RWPE1 (cell line): ENCODE results near the gene DCTN4.
"Not testable (repeated sequence)": the region's sequence is repeated elsewhere in the genome, so short reads cannot be mapped to it uniquely, and the experiment has no call there.

ENCODE experiments used
- CTCF ChIA-PET: fragments of 350-600 bp; sonication (Branson Sonifier 250); formaldehyde crosslinking; extraction: SDS; loops from one replicate; lab custom pipeline; 2021; lab: Yijun Ruan, JAX
- POLR2A ChIA-PET: fragments of 400-600 bp; formaldehyde crosslinking; extraction: SDS; loops from one replicate; lab custom pipeline; 2020; ENCODE audit warnings: antibody characterized with exemption; ENCODE audit not compliant: low non-redundant PET; lab: Yijun Ruan, JAX
- DNase-seq: peaks from one replicate; pipeline ENCODE4 v3.0.0; 2012; ENCODE audit warnings: low spot score
- H3K27ac ChIP-seq: fragments of 450-650 bp; 2 replicates; pipeline ENCODE4 v1.5.1; 2017
- TF ChIP-seq, protein P1 (sequence below): fragments of 450-650 bp; conservative IDR thresholded peaks from 2 replicates; pipeline ENCODE4 v1.5.1; 2017; ENCODE audit warnings: low read depth, mild to moderate bottlenecking

Gene DCTN4

GRCh38 chr5:150751096-150751891 lies 7.5 kb downstream of the DCTN4 start:
- no peak overlapping the region for H3K27ac ChIP-seq
- ChIA-PET POLR2A (no interaction called here), CTCF (interaction anchor here (0.6 to 1.0 kb wide), 3 partner anchors 10 to 292 kb away, joined by 3 to 6 read pairs (median 4); no protein-coding TSS in a partner anchor)
- TF ChIP-seq, protein P1, sequence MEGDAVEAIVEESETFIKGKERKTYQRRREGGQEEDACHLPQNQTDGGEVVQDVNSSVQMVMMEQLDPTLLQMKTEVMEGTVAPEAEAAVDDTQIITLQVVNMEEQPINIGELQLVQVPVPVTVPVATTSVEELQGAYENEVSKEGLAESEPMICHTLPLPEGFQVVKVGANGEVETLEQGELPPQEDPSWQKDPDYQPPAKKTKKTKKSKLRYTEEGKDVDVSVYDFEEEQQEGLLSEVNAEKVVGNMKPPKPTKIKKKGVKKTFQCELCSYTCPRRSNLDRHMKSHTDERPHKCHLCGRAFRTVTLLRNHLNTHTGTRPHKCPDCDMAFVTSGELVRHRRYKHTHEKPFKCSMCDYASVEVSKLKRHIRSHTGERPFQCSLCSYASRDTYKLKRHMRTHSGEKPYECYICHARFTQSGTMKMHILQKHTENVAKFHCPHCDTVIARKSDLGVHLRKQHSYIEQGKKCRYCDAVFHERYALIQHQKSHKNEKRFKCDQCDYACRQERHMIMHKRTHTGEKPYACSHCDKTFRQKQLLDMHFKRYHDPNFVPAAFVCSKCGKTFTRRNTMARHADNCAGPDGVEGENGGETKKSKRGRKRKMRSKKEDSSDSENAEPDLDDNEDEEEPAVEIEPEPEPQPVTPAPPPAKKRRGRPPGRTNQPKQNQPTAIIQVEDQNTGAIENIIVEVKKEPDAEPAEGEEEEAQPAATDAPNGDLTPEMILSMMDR, result no peak
- DNase-seq, result no peak

DNA sequence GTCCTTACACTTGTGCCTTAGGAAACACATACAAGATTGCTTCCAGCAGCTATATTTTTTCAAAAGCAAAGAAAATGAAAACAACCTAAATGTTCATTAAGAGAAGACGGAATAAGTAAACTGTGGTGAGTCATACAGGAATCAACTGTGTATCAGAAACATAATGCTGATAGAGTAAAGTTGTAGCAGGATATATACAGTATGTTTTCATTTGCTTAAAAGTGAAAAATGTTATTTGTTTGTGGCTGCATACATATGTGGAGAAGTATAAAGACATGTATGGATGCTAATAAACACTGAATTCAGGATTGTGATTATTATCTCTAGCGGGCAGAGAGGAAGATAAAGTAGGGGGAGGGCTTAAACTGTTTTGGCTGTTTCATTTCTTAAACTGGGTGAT lies 8.3 kb downstream of the DCTN4 start:
- no peak for DNase-seq
- H3K27ac ChIP-seq, result no peak overlapping the region
- ChIA-PET CTCF (interaction anchor here (1.0 kb wide), 1 partner anchor 19 kb away, joined by 3 read pairs; no protein-coding TSS in a partner anchor), POLR2A (no interaction called here)
- TF ChIP-seq, protein P1, result no peak

- CTCF ChIA-PET, DNase-seq, POLR2A ChIA-PET: not testable (repeated sequence)
These were observed 15.7 kb downstream of the DCTN4 start for GRCh38 chr5:150743142-150743488.

DNA sequence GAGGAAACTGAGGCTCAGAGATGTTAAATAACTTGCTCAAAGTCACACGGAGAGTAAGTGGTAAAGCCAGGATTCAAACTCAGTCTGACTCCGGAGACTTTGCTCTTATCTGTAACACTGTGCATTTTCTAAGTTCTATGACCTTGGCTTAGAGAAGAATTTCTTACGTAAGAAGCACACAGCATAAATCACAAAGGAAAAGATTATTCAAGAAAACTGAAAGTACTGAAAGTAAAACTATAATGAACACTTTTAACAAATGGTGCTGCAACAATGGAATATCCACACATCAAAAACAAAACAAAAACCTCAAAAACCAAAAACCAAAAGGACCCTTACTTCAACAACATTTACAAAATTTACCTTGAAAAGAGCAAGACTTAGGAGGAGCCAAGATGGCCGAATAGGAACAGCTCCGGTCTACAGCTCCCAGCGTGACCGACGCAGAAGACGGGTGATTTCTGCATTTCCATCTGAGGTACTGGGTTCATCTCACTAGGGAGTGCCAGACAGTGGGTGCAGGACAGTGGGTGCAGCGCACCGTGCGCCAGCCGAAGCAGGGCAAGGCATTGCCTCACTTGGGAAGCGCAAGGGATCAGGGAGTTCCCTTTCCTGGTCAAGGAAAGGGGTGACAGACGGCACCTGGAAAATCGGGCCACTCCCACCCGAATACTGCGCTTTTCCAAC lies 16.2 kb downstream of the DCTN4 start:
- peak overlapping the region; percentile 25; the same call in 1 of the 2 replicates for H3K27ac ChIP-seq
- CTCF ChIA-PET, POLR2A ChIA-PET, DNase-seq: not testable (repeated sequence)

More at GRCh38 chr5:150743142-150743488, 15.7 kb downstream of the DCTN4 start:
- H3K27ac ChIP-seq, result peak overlapping the region; percentile 25; the same call in 1 of the 2 replicates

DNA sequence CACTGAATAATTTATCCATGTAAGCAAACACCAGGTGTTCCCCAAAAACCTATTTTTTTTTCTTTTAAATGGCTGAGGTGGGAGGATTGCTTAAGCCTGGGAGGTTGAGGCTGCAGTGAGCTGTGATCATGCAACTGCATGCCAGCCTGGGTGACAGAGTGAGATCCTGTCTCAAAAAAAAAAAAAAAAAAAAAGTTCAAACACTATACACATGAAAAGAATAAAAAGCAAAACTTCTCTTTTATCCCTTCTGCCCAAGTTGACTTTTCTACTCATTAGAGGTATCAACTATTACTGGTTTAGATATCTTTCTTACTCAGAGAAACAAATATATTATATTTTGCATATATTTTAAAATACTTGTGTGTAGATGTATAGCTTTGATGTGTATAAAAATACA lies 17.8 kb downstream of the DCTN4 start:
- ChIA-PET CTCF (interaction anchor here (0.7 kb wide), 2 partner anchors 18 to 40 kb away, joined by 3 read pairs; partner anchors contain the start of gene RBM22), POLR2A (no interaction called here)
- DNase-seq, result no peak
- no peak overlapping the region for H3K27ac ChIP-seq
- TF ChIP-seq, protein P1, result no peak

DNA sequence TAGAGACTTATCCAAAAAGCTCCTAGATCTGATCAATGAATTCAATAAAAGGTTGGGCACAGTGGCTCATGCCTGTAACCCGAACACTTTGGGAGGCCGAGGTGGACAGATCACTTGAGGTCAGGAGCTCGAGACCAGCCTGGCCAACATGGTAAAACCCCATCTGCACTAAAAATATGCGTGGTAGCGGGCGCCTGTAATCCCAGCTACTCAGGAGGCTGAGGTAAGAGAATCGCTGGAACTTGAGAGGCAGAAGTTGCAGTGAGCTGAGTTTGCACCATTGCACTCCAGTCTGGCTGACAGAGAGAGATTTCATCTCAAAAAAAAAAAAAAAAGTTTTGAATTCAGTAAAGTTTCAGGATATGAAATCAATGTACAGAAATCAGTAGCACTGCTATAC lies 20.0 kb downstream of the DCTN4 start:
- TF ChIP-seq, protein P1, result no peak
- ChIA-PET POLR2A (no interaction called here), CTCF (interaction anchor here (0.6 kb wide), 3 partner anchors 21 to 264 kb away, joined by 3 to 4 read pairs (median 4); no protein-coding TSS in a partner anchor)
- no peak for DNase-seq
- no peak overlapping the region for H3K27ac ChIP-seq

GRCh38 chr5:150734579-150735384 lies 24.0 kb downstream of the DCTN4 start:
- no peak for DNase-seq
- ChIA-PET POLR2A (interaction anchor here (0.7 kb wide), 1 partner anchor 31 kb away, joined by 5 read pairs; no protein-coding TSS in a partner anchor), CTCF (interaction anchor here (0.5 to 1.4 kb wide), 4 partner anchors 17 to 81 kb away, joined by 3 to 4 read pairs (median 4); partner anchors contain the start of gene SMIM3)
- peak overlapping the region; percentile 12; the same call in 1 of the 2 replicates for H3K27ac ChIP-seq
- TF ChIP-seq, protein P1, result no peak
